Measurements from ENCODE around the gene SLC1A2. TPM values are rescaled to one million over a fixed set of nuclear protein-coding genes. Genes with fewer than 3 reads are reported as not detected.
A peak's percentile ranks its signal among the peaks of the same experiment; 100 is the strongest.

The SLC1A2 gene
- total and polyA plus RNA-seq, 11 donors, result 0.80 to 23.5 (median 5.2) TPM

GRCh38 chr11:35377262-35377661 is 42.1 kb downstream of the SLC1A2 start:
- WGBS, 4 donors, result 67 to 79% (median 74%) methylated on average over 6 of the region's 6 CpGs
- TF ChIP-seq CTCF (IDR thresholded peaks at IDR 0.05) (no peak), POLR2A (IDR thresholded peaks at IDR 0.05) (no peak)
- Histone ChIP-seq H3K9me3 (no peaks in the 10 kb centered on the region), H3K27ac (peak overlapping the region in 2 of 12 donors; percentile 10 to 17), H3K27me3 (no peaks in the 10 kb centered on the region), H3K4me1 (peaks cover 0 to 28% (median 7%) of the 10 kb centered on the region in 12 donors), H3K36me3 (no peaks in the 10 kb centered on the region), H3K4me3 (no peak overlapping the region)
- no peak for ATAC-seq
- no peak for DNase-seq
- intact Hi-C loops (cut with DNase I), result loop anchor here in 1 of 10 donors (10.0 kb wide), 1 partner anchor 132 kb away; no protein-coding TSS in a partner anchor

- no peak overlapping the region for H3K27ac ChIP-seq
- TF ChIP-seq POLR2A (IDR thresholded peaks at IDR 0.05) (no peak), CTCF (IDR thresholded peaks at IDR 0.05) (no peak)
- ATAC-seq, result no peak
- H3K27me3 ChIP-seq, result no peaks in the 10 kb centered on the region
- no peaks in the 10 kb centered on the region for H3K9me3 ChIP-seq
- WGBS, 4 donors, result 55 to 70% (median 60%) methylated on average over 3 of the region's 3 CpGs
- intact Hi-C loops (cut with DNase I), result loop anchor here in 1 of 10 donors (10.0 kb wide), 1 partner anchor 132 kb away; no protein-coding TSS in a partner anchor
- no peaks in the 10 kb centered on the region for H3K36me3 ChIP-seq
- no peak overlapping the region for H3K4me3 ChIP-seq
- no peak for DNase-seq
- peaks cover 0 to 28% (median 7%) of the 10 kb centered on the region in 12 donors for H3K4me1 ChIP-seq
Measured at GRCh38 chr11:35376613-35377012, 42.7 kb downstream of the SLC1A2 start.

- no peaks in the 10 kb centered on the region for H3K36me3 ChIP-seq
- H3K4me3 ChIP-seq, result no peak overlapping the region
- peaks cover 0 to 26% (median 7%) of the 10 kb centered on the region in 12 donors for H3K4me1 ChIP-seq
- no peak overlapping the region for H3K27ac ChIP-seq
- intact Hi-C loops (cut with DNase I), result loop anchor here in 1 of 10 donors (10.0 kb wide), 1 partner anchor 131 kb away; no protein-coding TSS in a partner anchor
- WGBS, 4 donors, result 92 to 96% (median 93%) methylated on average over 4 of the region's 4 CpGs
- no peaks in the 10 kb centered on the region for H3K27me3 ChIP-seq
- H3K9me3 ChIP-seq, result no peaks in the 10 kb centered on the region
- no peak for TF ChIP-seq CTCF (IDR thresholded peaks at IDR 0.05)
- TF ChIP-seq POLR2A (IDR thresholded peaks at IDR 0.05), result no peak
- no peak for ATAC-seq
- no peak for DNase-seq
Measured at GRCh38 chr11:35376118-35376510, 43.2 kb downstream of the SLC1A2 start.

- intact Hi-C loops (cut with DNase I), result loop anchor here in 1 of 10 donors (10.0 kb wide), 1 partner anchor 131 kb away; no protein-coding TSS in a partner anchor
- Histone ChIP-seq H3K27me3 (no peaks in the 10 kb centered on the region), H3K27ac (no peak overlapping the region), H3K36me3 (no peaks in the 10 kb centered on the region), H3K9me3 (no peaks in the 10 kb centered on the region), H3K4me3 (no peak overlapping the region), H3K4me1 (peaks cover 0 to 22% (median 7%) of the 10 kb centered on the region in 12 donors)
- ATAC-seq (no peak), DNase-seq (no peak)
- TF ChIP-seq CTCF (IDR thresholded peaks at IDR 0.05) (no peak), POLR2A (IDR thresholded peaks at IDR 0.05) (no peak)
- 90 to 95% (median 92%) methylated on average over 10 of the region's 10 CpGs for WGBS, 4 donors
Measured at GRCh38 chr11:35375332-35376117, 43.8 kb downstream of the SLC1A2 start.

Data from heart left ventricle (tissue), 16 donors.